Measurements from ENCODE around the gene SORCS2. TPM values are rescaled to one million over a fixed set of nuclear protein-coding genes. Genes with fewer than 3 reads are reported as not detected.

Gene SORCS2
- total RNA-seq, 2 experiments from 2014 or later = not detected

DNA sequence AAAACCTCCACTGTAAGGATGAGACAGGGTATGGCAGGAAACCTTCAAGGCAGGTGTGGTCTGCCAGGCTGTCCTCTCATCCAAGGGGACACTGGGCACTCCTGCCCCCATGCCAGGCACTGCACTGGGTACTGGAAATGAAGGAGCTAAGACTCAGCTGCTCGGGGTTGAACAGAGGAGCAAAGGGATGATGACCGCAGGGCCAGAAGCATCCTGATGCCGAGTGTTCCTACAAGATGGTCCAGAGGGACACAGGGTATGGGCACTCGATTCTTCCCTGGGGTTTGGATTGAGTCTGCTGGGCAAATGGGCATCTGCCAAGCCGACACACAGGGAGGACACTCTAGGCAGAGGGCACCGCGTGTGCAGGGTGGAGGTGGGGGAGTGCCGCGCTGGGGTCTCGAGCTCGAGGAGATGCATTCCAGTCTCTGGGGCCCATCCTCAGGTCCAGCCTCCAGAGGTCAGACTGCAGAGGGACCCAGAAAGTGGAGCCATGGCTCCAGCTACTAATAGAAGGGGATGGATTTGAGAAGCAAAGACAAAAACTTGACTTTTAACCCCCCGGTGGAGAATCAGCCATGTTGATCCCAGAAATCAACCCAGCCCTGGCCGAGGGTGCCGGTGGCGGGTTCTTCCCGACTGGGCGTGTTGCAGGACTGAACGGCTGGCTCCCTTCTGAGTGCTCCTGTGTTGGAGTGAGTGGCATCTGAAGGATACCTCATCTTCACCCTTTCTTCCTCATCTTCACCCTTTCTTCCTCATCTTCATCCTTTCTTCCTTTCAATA is 500.3 kb downstream of the SORCS2 start:
- H3K4me1 Mint-ChIP-seq (ENCODE audit: low read depth) = no peaks in the 10 kb centered on the region
- H3K27me3 Mint-ChIP-seq (ENCODE audit: low read depth) = no peaks in the 10 kb centered on the region
- no peak overlapping the region for H3K4me3 Mint-ChIP-seq
- DNase-seq (no peak), ATAC-seq (no peak)
- no peaks in the 10 kb centered on the region for H3K9me3 Mint-ChIP-seq (ENCODE audit: insufficient read depth)
- no peaks in the 10 kb centered on the region for H3K36me3 Mint-ChIP-seq (ENCODE audit: low read depth)
- CTCF ChIA-PET = no interaction called here
- POLR2A ChIA-PET = no interaction called here
- no peak overlapping the region for H3K27ac Mint-ChIP-seq

DNA sequence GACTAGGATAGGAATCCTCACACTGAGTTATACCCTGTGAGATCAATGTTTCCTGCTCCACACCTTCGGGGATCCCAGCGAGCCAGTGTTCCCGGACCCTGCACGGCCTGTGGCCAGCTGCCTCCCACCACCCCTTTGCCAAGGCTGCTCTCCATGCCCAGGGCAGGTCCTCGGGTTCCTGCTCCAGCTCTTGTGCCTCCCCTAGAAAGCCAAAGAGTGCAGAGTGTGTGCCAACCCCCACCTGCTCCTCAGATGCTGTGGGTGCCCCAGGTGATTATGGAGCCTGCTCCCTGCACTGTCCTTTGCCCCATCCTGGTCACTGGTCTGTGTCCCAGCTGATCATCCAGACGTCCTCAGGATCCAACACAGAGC is 500.9 kb downstream of the SORCS2 start:
- no peak overlapping the region for H3K27ac Mint-ChIP-seq
- H3K27me3 Mint-ChIP-seq (ENCODE audit: low read depth) = peaks cover 2% of the 10 kb centered on the region
- H3K36me3 Mint-ChIP-seq (ENCODE audit: low read depth) = no peaks in the 10 kb centered on the region
- CTCF ChIA-PET = no interaction called here
- no peak overlapping the region for H3K4me3 Mint-ChIP-seq
- H3K9me3 Mint-ChIP-seq (ENCODE audit: insufficient read depth) = no peaks in the 10 kb centered on the region
- POLR2A ChIA-PET = no interaction called here
- no peaks in the 10 kb centered on the region for H3K4me1 Mint-ChIP-seq (ENCODE audit: low read depth)
- DNase-seq (no peak), ATAC-seq (no peak)

GRCh38 chr4:7693711-7694110 is 501.4 kb downstream of the SORCS2 start:
- Mint-ChIP-seq H3K9me3 (ENCODE audit: insufficient read depth) (no peaks in the 10 kb centered on the region), H3K4me3 (no peak overlapping the region), H3K27me3 (ENCODE audit: low read depth) (peaks cover 5% of the 10 kb centered on the region), H3K36me3 (ENCODE audit: low read depth) (no peaks in the 10 kb centered on the region), H3K27ac (no peak overlapping the region), H3K4me1 (ENCODE audit: low read depth) (no peaks in the 10 kb centered on the region)
- ChIA-PET POLR2A (no interaction called here), CTCF (no interaction called here)
- DNase-seq (no peak), ATAC-seq (no peak)

DNA sequence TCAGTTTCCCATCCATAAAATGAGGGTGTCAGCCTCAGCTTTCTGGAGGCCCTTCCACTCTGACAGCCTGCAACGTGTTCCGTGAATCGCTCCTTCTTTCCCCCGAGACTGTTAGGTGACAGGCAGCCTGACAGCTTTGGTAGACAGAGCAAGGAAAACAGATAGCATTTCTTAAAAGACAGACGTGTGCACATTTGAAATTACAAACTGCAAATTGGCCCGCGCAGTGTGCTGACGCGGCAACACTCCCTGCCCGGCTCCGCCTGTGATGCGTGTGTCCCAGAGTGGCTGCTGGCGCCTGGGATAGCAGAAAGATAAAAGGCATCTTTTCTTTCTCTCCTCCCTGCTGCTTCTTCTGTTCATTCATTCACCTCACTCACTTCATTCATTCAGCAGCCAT is 502.0 kb downstream of the SORCS2 start:
- DNase-seq = no peak
- no peak overlapping the region for H3K27ac Mint-ChIP-seq

GRCh38 chr4:7697343-7697742 is 505.0 kb downstream of the SORCS2 start:
- no peaks in the 10 kb centered on the region for H3K9me3 Mint-ChIP-seq (ENCODE audit: insufficient read depth)
- CTCF ChIA-PET = no interaction called here
- no peaks in the 10 kb centered on the region for H3K36me3 Mint-ChIP-seq (ENCODE audit: low read depth)
- H3K27me3 Mint-ChIP-seq (ENCODE audit: low read depth) = peaks cover 6% of the 10 kb centered on the region
- no peak for DNase-seq
- no peak overlapping the region for H3K4me3 Mint-ChIP-seq
- POLR2A ChIA-PET = no interaction called here
- ATAC-seq = no peak
- no peaks in the 10 kb centered on the region for H3K4me1 Mint-ChIP-seq (ENCODE audit: low read depth)
- H3K27ac Mint-ChIP-seq = no peak overlapping the region

More for the DNA sequence above, 502.0 kb downstream of the SORCS2 start:
- ChIA-PET CTCF (no interaction called here), POLR2A (no interaction called here)
- H3K36me3 Mint-ChIP-seq (ENCODE audit: low read depth) = no peaks in the 10 kb centered on the region
- no peak overlapping the region for H3K4me3 Mint-ChIP-seq
- H3K4me1 Mint-ChIP-seq (ENCODE audit: low read depth) = no peaks in the 10 kb centered on the region
- H3K27me3 Mint-ChIP-seq (ENCODE audit: low read depth) = peaks cover 6% of the 10 kb centered on the region
- ATAC-seq = no peak
- H3K9me3 Mint-ChIP-seq (ENCODE audit: insufficient read depth) = no peaks in the 10 kb centered on the region

GRCh38 chr4:7697821-7698220 is 505.5 kb downstream of the SORCS2 start:
- ChIA-PET POLR2A (no interaction called here), CTCF (no interaction called here)
- no peaks in the 10 kb centered on the region for H3K36me3 Mint-ChIP-seq (ENCODE audit: low read depth)
- no peaks in the 10 kb centered on the region for H3K9me3 Mint-ChIP-seq (ENCODE audit: insufficient read depth)
- ATAC-seq (no peak), DNase-seq (no peak)
- peaks cover 3% of the 10 kb centered on the region for H3K4me1 Mint-ChIP-seq (ENCODE audit: low read depth)
- H3K27ac Mint-ChIP-seq = no peak overlapping the region
- peaks cover 6% of the 10 kb centered on the region for H3K27me3 Mint-ChIP-seq (ENCODE audit: low read depth)
- H3K4me3 Mint-ChIP-seq = no peak overlapping the region

DNA sequence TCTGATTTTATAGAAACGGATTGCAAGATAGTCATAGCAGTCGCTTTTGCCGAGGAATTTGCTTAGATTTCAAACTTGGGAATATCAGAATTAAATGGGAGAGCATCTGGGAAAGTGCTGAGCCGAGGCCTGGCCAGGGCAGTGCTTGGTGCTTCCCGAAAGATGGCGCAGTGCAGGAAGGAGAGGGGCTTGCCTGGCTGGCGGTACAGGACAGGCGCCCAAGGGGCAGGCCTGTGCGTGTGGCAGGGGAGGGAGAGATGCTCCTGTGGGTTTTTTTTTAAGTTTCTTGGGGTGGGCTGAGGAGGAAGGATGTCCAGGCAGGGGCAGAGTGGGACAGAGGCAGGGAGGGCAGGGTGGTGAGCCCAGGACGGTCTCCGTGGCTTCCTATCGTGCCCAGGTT is 506.2 kb downstream of the SORCS2 start:
- no peaks in the 10 kb centered on the region for H3K36me3 Mint-ChIP-seq (ENCODE audit: low read depth)
- H3K27me3 Mint-ChIP-seq (ENCODE audit: low read depth) = peaks cover 6% of the 10 kb centered on the region
- ATAC-seq = no peak
- DNase-seq = no peak
- POLR2A ChIA-PET = interaction anchor here (0.7 kb wide), 1 partner anchor 536 kb away, joined by 3 read pairs; no protein-coding TSS in a partner anchor
- H3K4me1 Mint-ChIP-seq (ENCODE audit: low read depth) = peaks cover 9% of the 10 kb centered on the region
- no peak overlapping the region for H3K27ac Mint-ChIP-seq
- no peaks in the 10 kb centered on the region for H3K9me3 Mint-ChIP-seq (ENCODE audit: insufficient read depth)
- H3K4me3 Mint-ChIP-seq = no peak overlapping the region
- CTCF ChIA-PET = no interaction called here

- Mint-ChIP-seq H3K4me3 (no peak overlapping the region), H3K4me1 (ENCODE audit: low read depth) (peaks cover 9% of the 10 kb centered on the region), H3K9me3 (ENCODE audit: insufficient read depth) (no peaks in the 10 kb centered on the region), H3K27me3 (ENCODE audit: low read depth) (peaks cover 6% of the 10 kb centered on the region), H3K36me3 (ENCODE audit: low read depth) (no peaks in the 10 kb centered on the region), H3K27ac (no peak overlapping the region)
- CTCF ChIA-PET = no interaction called here
- DNase-seq (no peak), ATAC-seq (no peak)
- POLR2A ChIA-PET = no interaction called here
Measured at GRCh38 chr4:7699031-7699430, 506.7 kb downstream of the SORCS2 start.

- Mint-ChIP-seq H3K4me3 (no peak overlapping the region), H3K9me3 (ENCODE audit: insufficient read depth) (no peaks in the 10 kb centered on the region), H3K4me1 (ENCODE audit: low read depth) (peaks cover 9% of the 10 kb centered on the region), H3K27me3 (ENCODE audit: low read depth) (peaks cover 6% of the 10 kb centered on the region), H3K27ac (no peak overlapping the region), H3K36me3 (ENCODE audit: low read depth) (no peaks in the 10 kb centered on the region)
- ChIA-PET POLR2A (no interaction called here), CTCF (no interaction called here)
- ATAC-seq = no peak
- DNase-seq = no peak
Measured at GRCh38 chr4:7699825-7700224, 507.5 kb downstream of the SORCS2 start.

- no peak for DNase-seq
- ChIA-PET POLR2A (no interaction called here), CTCF (no interaction called here)
- Mint-ChIP-seq H3K4me1 (ENCODE audit: low read depth) (peaks cover 9% of the 10 kb centered on the region), H3K27me3 (ENCODE audit: low read depth) (peaks cover 6% of the 10 kb centered on the region), H3K36me3 (ENCODE audit: low read depth) (no peaks in the 10 kb centered on the region), H3K9me3 (ENCODE audit: insufficient read depth) (no peaks in the 10 kb centered on the region), H3K27ac (no peak overlapping the region), H3K4me3 (no peak overlapping the region)
- ATAC-seq = no peak
Measured at GRCh38 chr4:7700665-7701064, 508.3 kb downstream of the SORCS2 start.

- no peaks in the 10 kb centered on the region for H3K9me3 Mint-ChIP-seq (ENCODE audit: insufficient read depth)
- ATAC-seq = no peak
Measured at GRCh38 chr4:7701866-7702649, 509.7 kb downstream of the SORCS2 start.

GRCh38 chr4:7703688-7704087 is 511.4 kb downstream of the SORCS2 start:
- DNase-seq (no peak), ATAC-seq (no peak)
- no peaks in the 10 kb centered on the region for H3K9me3 Mint-ChIP-seq (ENCODE audit: insufficient read depth)
- no peak overlapping the region for H3K4me3 Mint-ChIP-seq
- ChIA-PET POLR2A (no interaction called here), CTCF (no interaction called here)
- H3K4me1 Mint-ChIP-seq (ENCODE audit: low read depth) = peaks cover 9% of the 10 kb centered on the region
- peaks cover 2% of the 10 kb centered on the region for H3K27me3 Mint-ChIP-seq (ENCODE audit: low read depth)
- H3K27ac Mint-ChIP-seq = no peak overlapping the region
- H3K36me3 Mint-ChIP-seq (ENCODE audit: low read depth) = no peaks in the 10 kb centered on the region

More at GRCh38 chr4:7701866-7702649, 509.7 kb downstream of the SORCS2 start:
- no peak overlapping the region for H3K27ac Mint-ChIP-seq
- ChIA-PET POLR2A (no interaction called here), CTCF (no interaction called here)
- peaks cover 9% of the 10 kb centered on the region for H3K4me1 Mint-ChIP-seq (ENCODE audit: low read depth)
- H3K27me3 Mint-ChIP-seq (ENCODE audit: low read depth) = peaks cover 6% of the 10 kb centered on the region
- DNase-seq = no peak
- no peak overlapping the region for H3K4me3 Mint-ChIP-seq
- no peaks in the 10 kb centered on the region for H3K36me3 Mint-ChIP-seq (ENCODE audit: low read depth)

All from activated CD8-positive, alpha-beta T cell treated with anti-CD3 and anti-CD28 coated beads, Interleukin-2, amount 10 ng/mL, durations not matched to agents 7 days and 5 days (primary cell).